Activated CD8-positive, alpha-beta T cell treated with anti-CD3 and anti-CD28 coated beads, Interleukin-2, amount 10 ng/mL, durations not matched to agents 7 days and 5 days (primary cell): Measurements from ENCODE around the gene ZNF169. TPM values are rescaled to one million over a fixed set of nuclear protein-coding genes. Genes with fewer than 3 reads are reported as not detected.
"Not testable (repeated sequence)": the region's sequence is repeated elsewhere in the genome, so short reads cannot be mapped to it uniquely, and the experiment has no call there.

ENCODE experiments used
- ATAC-seq: fragments of 150-1000 bp; cut with Tn5 transposase; one replicate; pipeline ENCODE4 v1.10.0; 2021; ENCODE audit warnings: moderate library complexity
- CTCF ChIA-PET: fragments of 350-600 bp; sonication (Branson Sonifier 250); formaldehyde crosslinking; loops from one replicate; lab custom pipeline; 2021; ENCODE audit warnings: antibody characterized with exemption; lab: Charles Lee
- POLR2A ChIA-PET: fragments of 350-600 bp; sonication (Branson Sonifier 250); formaldehyde crosslinking; loops from one replicate; lab custom pipeline; 2021; ENCODE audit warnings: antibody characterized with exemption; lab: Charles Lee
- DNase-seq: peaks from one replicate; pipeline ENCODE4 v3.0.0-alpha.2; 2020
- H3K27ac Mint-ChIP-seq: one replicate; pipeline ENCODE4 v1.8.0; 2021; ENCODE audit warnings: mild to moderate bottlenecking, mixed read lengths
- H3K27me3 Mint-ChIP-seq: one replicate; pipeline ENCODE4 v1.8.0; 2021; ENCODE audit warnings: low read depth, mixed read lengths
- H3K36me3 Mint-ChIP-seq: one replicate; pipeline ENCODE4 v1.8.0; 2021; ENCODE audit warnings: low read depth, mixed read lengths
- H3K4me1 Mint-ChIP-seq: one replicate; pipeline ENCODE4 v1.8.0; 2021; ENCODE audit warnings: low read depth, mixed read lengths
- H3K4me3 Mint-ChIP-seq: one replicate; pipeline ENCODE4 v1.8.0; 2021; ENCODE audit warnings: mild to moderate bottlenecking, mixed read lengths
- H3K9me3 Mint-ChIP-seq: one replicate; pipeline ENCODE4 v1.8.0; 2022; ENCODE audit warnings: mixed read lengths; ENCODE audit not compliant: insufficient read depth
- total RNA-seq, 2 experiments: library from RNA; stranded (reverse); gene quantifications; one replicate each; pipeline ENCODE4 v1.2.3, GENCODE V29; 2021

ZNF169 gene
- total RNA-seq: 1 to 10 TPM; 5.8 to 8.0 TPM

GRCh38 chr9:94259077-94259862, at the start of gene ZNF169:
TSS of gene ZNF169 (plus strand) at chr9:94259298. CDS start at chr9:94278813, 19,515 bp downstream.
- peak; percentile 100 for ATAC-seq
- no peaks in the 10 kb centered on the region for H3K9me3 Mint-ChIP-seq
- CTCF ChIA-PET: no interaction called here
- POLR2A ChIA-PET: interaction anchor here (0.6 to 0.8 kb wide), 2 partner anchors 46 to 115 kb away, joined by 3 read pairs; a partner anchor contains a TSS
- H3K27ac Mint-ChIP-seq: peak within 1 kb of the TSS; percentile 97
- peak; percentile 93 for DNase-seq
- H3K27me3 Mint-ChIP-seq: peaks cover 8% of the 10 kb centered on the region
- peaks cover 27% of the 10 kb centered on the region for H3K4me1 Mint-ChIP-seq
- peaks cover 21% of the 10 kb centered on the region for H3K36me3 Mint-ChIP-seq
- peak within 1 kb of the TSS; percentile 99 for H3K4me3 Mint-ChIP-seq

- H3K4me3 Mint-ChIP-seq: no peak overlapping the region
- H3K27me3 Mint-ChIP-seq: peaks cover 11% of the 10 kb centered on the region
- ChIA-PET POLR2A (no interaction called here), CTCF (interaction anchor here (0.7 to 7.4 kb wide), 4 partner anchors 10 to 196 kb away, joined by 3 to 141 read pairs (median 26); no protein-coding TSS in a partner anchor)
- peaks cover 4% of the 10 kb centered on the region for H3K4me1 Mint-ChIP-seq
- no peak for DNase-seq
- no peak overlapping the region for H3K27ac Mint-ChIP-seq
- ATAC-seq: no peak
- H3K9me3 Mint-ChIP-seq: no peaks in the 10 kb centered on the region
- H3K36me3 Mint-ChIP-seq: no peaks in the 10 kb centered on the region
These were observed 48.2 kb upstream of the ZNF169 start for GRCh38 chr9:94210616-94211603.

GRCh38 chr9:94212091-94212490, 47.0 kb upstream of the ZNF169 start:
- no peaks in the 10 kb centered on the region for H3K9me3 Mint-ChIP-seq
- no peak for ATAC-seq
- ChIA-PET POLR2A (no interaction called here), CTCF (interaction anchor here (1.0 to 7.4 kb wide), 8 partner anchors 44 to 392 kb away, joined by 3 to 141 read pairs (median 7); no protein-coding TSS in a partner anchor)
- peaks cover 11% of the 10 kb centered on the region for H3K27me3 Mint-ChIP-seq
- no peak for DNase-seq
- H3K4me1 Mint-ChIP-seq: peaks cover 4% of the 10 kb centered on the region
- no peaks in the 10 kb centered on the region for H3K36me3 Mint-ChIP-seq
- H3K4me3 Mint-ChIP-seq: no peak overlapping the region
- no peak overlapping the region for H3K27ac Mint-ChIP-seq

- H3K9me3 Mint-ChIP-seq: no peaks in the 10 kb centered on the region
- peaks cover 11% of the 10 kb centered on the region for H3K27me3 Mint-ChIP-seq
- ATAC-seq (no peak), DNase-seq (no peak)
- CTCF ChIA-PET: interaction anchor here (1.0 to 7.4 kb wide), 10 partner anchors 44 to 391 kb away, joined by 3 to 141 read pairs (median 7); no protein-coding TSS in a partner anchor
- H3K36me3 Mint-ChIP-seq: no peaks in the 10 kb centered on the region
- POLR2A ChIA-PET: no interaction called here
- peaks cover 4% of the 10 kb centered on the region for H3K4me1 Mint-ChIP-seq
- no peak overlapping the region for H3K27ac Mint-ChIP-seq
- no peak overlapping the region for H3K4me3 Mint-ChIP-seq
These were observed 46.6 kb upstream of the ZNF169 start for GRCh38 chr9:94212531-94212930.

GRCh38 chr9:94213511-94214124, 45.5 kb upstream of the ZNF169 start:
- H3K36me3 Mint-ChIP-seq: no peaks in the 10 kb centered on the region

GRCh38 chr9:94222870-94223269, 36.2 kb upstream of the ZNF169 start:
- POLR2A ChIA-PET: no interaction called here
- H3K9me3 Mint-ChIP-seq: no peaks in the 10 kb centered on the region
- H3K4me3 Mint-ChIP-seq: no peak overlapping the region
- CTCF ChIA-PET: no interaction called here
- DNase-seq (no peak), ATAC-seq (no peak)
- H3K36me3 Mint-ChIP-seq: no peaks in the 10 kb centered on the region
- peaks cover 38% of the 10 kb centered on the region for H3K27me3 Mint-ChIP-seq
- H3K27ac Mint-ChIP-seq: no peak overlapping the region
- no peaks in the 10 kb centered on the region for H3K4me1 Mint-ChIP-seq

More at GRCh38 chr9:94213511-94214124, 45.5 kb upstream of the ZNF169 start:
- no peak overlapping the region for H3K27ac Mint-ChIP-seq
- H3K27me3 Mint-ChIP-seq: peaks cover 13% of the 10 kb centered on the region
- H3K4me3 Mint-ChIP-seq: peak overlapping the region; percentile 22
- H3K9me3 Mint-ChIP-seq: no peaks in the 10 kb centered on the region
- ChIA-PET CTCF (interaction anchor here (0.6 to 7.4 kb wide), 28 partner anchors 9 to 531 kb away, joined by 3 to 141 read pairs (median 4); no protein-coding TSS in a partner anchor), POLR2A (interaction anchor here (1.1 to 1.3 kb wide), 2 partner anchors 42 to 46 kb away, joined by 3 read pairs; partner anchors contain the start of gene ZNF169)
- peak; percentile 86 for DNase-seq
- ATAC-seq: peak; percentile 97
- H3K4me1 Mint-ChIP-seq: peaks cover 4% of the 10 kb centered on the region

- peaks cover 41% of the 10 kb centered on the region for H3K27me3 Mint-ChIP-seq
- H3K27ac Mint-ChIP-seq, POLR2A ChIA-PET, H3K4me1 Mint-ChIP-seq, H3K36me3 Mint-ChIP-seq, H3K9me3 Mint-ChIP-seq, ATAC-seq, H3K4me3 Mint-ChIP-seq, DNase-seq: not testable (repeated sequence)
- CTCF ChIA-PET: interaction anchor here (1.2 kb wide), 1 partner anchor 212 kb away, joined by 3 read pairs; no protein-coding TSS in a partner anchor
These were observed 33.7 kb upstream of the ZNF169 start for GRCh38 chr9:94225413-94225812.

GRCh38 chr9:94228616-94229015, 30.5 kb upstream of the ZNF169 start:
- Mint-ChIP-seq H3K27ac (no peak overlapping the region), H3K27me3 (peaks cover 31% of the 10 kb centered on the region), H3K4me1 (no peaks in the 10 kb centered on the region), H3K4me3 (no peak overlapping the region), H3K36me3 (peaks cover 2% of the 10 kb centered on the region), H3K9me3 (peaks cover 4% of the 10 kb centered on the region)
- no peak for ATAC-seq
- CTCF ChIA-PET: interaction anchor here (1.1 kb wide), 1 partner anchor 165 kb away, joined by 3 read pairs; no protein-coding TSS in a partner anchor
- POLR2A ChIA-PET: interaction anchor here (0.6 kb wide), 1 partner anchor 32 kb away, joined by 3 read pairs; no protein-coding TSS in a partner anchor
- no peak for DNase-seq

- H3K27ac Mint-ChIP-seq: no peak overlapping the region
- ChIA-PET CTCF (no interaction called here), POLR2A (no interaction called here)
- H3K9me3 Mint-ChIP-seq: peaks cover 4% of the 10 kb centered on the region
- peaks cover 2% of the 10 kb centered on the region for H3K36me3 Mint-ChIP-seq
- H3K4me3 Mint-ChIP-seq: no peak overlapping the region
- H3K4me1 Mint-ChIP-seq: no peaks in the 10 kb centered on the region
- ATAC-seq: no peak
- DNase-seq: no peak
- H3K27me3 Mint-ChIP-seq: peaks cover 23% of the 10 kb centered on the region
These were observed 26.7 kb upstream of the ZNF169 start for GRCh38 chr9:94232428-94232827.

- H3K4me1 Mint-ChIP-seq, POLR2A ChIA-PET, H3K27ac Mint-ChIP-seq, H3K9me3 Mint-ChIP-seq, ATAC-seq, H3K36me3 Mint-ChIP-seq, H3K4me3 Mint-ChIP-seq, DNase-seq, CTCF ChIA-PET: not testable (repeated sequence)
- H3K27me3 Mint-ChIP-seq: peaks cover 12% of the 10 kb centered on the region
These were observed 18.0 kb upstream of the ZNF169 start for GRCh38 chr9:94241098-94241497.

GRCh38 chr9:94245651-94246050, 13.4 kb upstream of the ZNF169 start:
- H3K36me3 Mint-ChIP-seq: no peaks in the 10 kb centered on the region
- ChIA-PET POLR2A (no interaction called here), CTCF (no interaction called here)
- no peaks in the 10 kb centered on the region for H3K9me3 Mint-ChIP-seq
- H3K4me1 Mint-ChIP-seq: peaks cover 8% of the 10 kb centered on the region
- ATAC-seq (no peak), DNase-seq (no peak)
- H3K27ac Mint-ChIP-seq: no peak overlapping the region
- H3K4me3 Mint-ChIP-seq: no peak overlapping the region
- peaks cover 9% of the 10 kb centered on the region for H3K27me3 Mint-ChIP-seq
